Liver (tissue), 9 donors: Measurements from ENCODE around the gene CACNA1H. TPM values are rescaled to one million over a fixed set of nuclear protein-coding genes. Genes with fewer than 3 reads are reported as not detected.

ENCODE experiments used
- DNase-seq: peaks from one replicate; pipeline ENCODE4 v3.0.0-alpha.2; 2017; ENCODE audit warnings: low spot score
- H3K27ac ChIP-seq, 2 donors: one replicate each; pipeline ENCODE4 v1.7.0; 2013; ENCODE audit warnings: inconsistent platforms in 2 of 2, low read length in 2 of 2, control low read depth in 1 of 2, low read depth in 1 of 2, mild to moderate bottlenecking in 1 of 2
- H3K27me3 ChIP-seq, 4 donors: one replicate each; pipeline versions ENCODE4 v1.6.1 to v1.7.0; 2013; ENCODE audit warnings: low read length in 3 of 4, inconsistent platforms in 1 of 4, mild to moderate bottlenecking in 1 of 4, moderate library complexity in 1 of 4; ENCODE audit not compliant: control insufficient read depth in 4 of 4, insufficient read depth in 4 of 4
- H3K36me3 ChIP-seq, 4 donors: one replicate each; pipeline versions ENCODE4 v1.6.1 to v1.7.0; 2013; ENCODE audit warnings: low read length in 3 of 4, mild to moderate bottlenecking in 3 of 4, low read depth in 1 of 4, moderate library complexity in 1 of 4; ENCODE audit not compliant: control insufficient read depth in 4 of 4, insufficient read depth in 3 of 4
- H3K4me1 ChIP-seq, 4 donors: one replicate each; pipeline versions ENCODE4 v1.6.1 to v1.7.0; 2013; ENCODE audit warnings: low read length in 3 of 4, mild to moderate bottlenecking in 3 of 4, moderate library complexity in 1 of 4; ENCODE audit not compliant: control insufficient read depth in 4 of 4, insufficient read depth in 4 of 4
- H3K4me3 ChIP-seq, 3 donors: one replicate each; pipeline versions ENCODE4 v1.6.1 to v1.7.0; 2013; ENCODE audit warnings: low read length in 3 of 3, control low read depth in 1 of 3, low read depth in 1 of 3, mild to moderate bottlenecking in 1 of 3
- H3K9ac ChIP-seq, 2 donors: one replicate each; pipeline ENCODE4 v1.7.0; 2013; ENCODE audit warnings: low read length in 2 of 2, mild to moderate bottlenecking in 2 of 2, moderate library complexity in 2 of 2, control low read depth in 1 of 2, low read depth in 1 of 2
- H3K9me3 ChIP-seq, 4 donors: one replicate each; pipeline versions ENCODE4 v1.6.1 to v1.7.0; 2013; ENCODE audit warnings: low read length in 3 of 4; ENCODE audit not compliant: control insufficient read depth in 4 of 4
- ATF3 ChIP-seq: IDR thresholded peaks from 2 replicates; pipeline ENCODE4 v1.6.1; 2016; ENCODE audit warnings: antibody characterized with exemption
- EGR1 ChIP-seq, 2 donors: IDR thresholded peaks; 2 replicates each; pipeline ENCODE4 v1.6.1; 2016 to 2018; ENCODE audit warnings: antibody characterized with exemption in 2 of 2, low read depth in 2 of 2
- FOXA1 ChIP-seq: IDR thresholded peaks from 2 replicates; pipeline ENCODE4 v1.6.1; 2016; ENCODE audit warnings: antibody characterized with exemption
- HNF4A ChIP-seq, 2 donors: conservative IDR thresholded peaks; 2 replicates each; pipeline ENCODE4 v1.6.1; 2016; ENCODE audit warnings: antibody characterized with exemption in 2 of 2, mild to moderate bottlenecking in 2 of 2
- JUND ChIP-seq, 2 donors: IDR thresholded peaks; 2 replicates each; pipeline ENCODE4 v1.6.1; 2016; ENCODE audit warnings: antibody characterized with exemption in 2 of 2
- RAD21 ChIP-seq, 2 donors: IDR thresholded peaks; 2 replicates each; pipeline ENCODE4 v1.6.1; 2016; ENCODE audit warnings: antibody characterized with exemption in 2 of 2, mild to moderate bottlenecking in 2 of 2
- RXRA ChIP-seq, 2 donors: IDR thresholded peaks; 2 replicates each; pipeline ENCODE4 v1.6.1; 2017 to 2018; ENCODE audit warnings: antibody characterized with exemption in 2 of 2, mild to moderate bottlenecking in 1 of 2
- SP1 ChIP-seq: IDR thresholded peaks from 2 replicates; pipeline ENCODE4 v1.6.1; 2018; ENCODE audit warnings: antibody characterized with exemption, mild to moderate bottlenecking
- TAF1 ChIP-seq: conservative IDR thresholded peaks from 2 replicates; pipeline ENCODE4 v1.6.1; 2016; ENCODE audit warnings: antibody characterized with exemption, mild to moderate bottlenecking
- YY1 ChIP-seq: IDR thresholded peaks from 2 replicates; pipeline ENCODE4 v1.6.1; 2016; ENCODE audit warnings: antibody characterized with exemption, mild to moderate bottlenecking
- WGBS: extraction: QIAGEN DNeasy Blood & Tissue Kit; methylation state at CpG from one replicate; pipeline ENCODE4 v1.1.7; 2013; 5-methylcytosine and 5-hydroxymethylcytosine counted together
- polyA plus RNA-seq, 2 donors: library from polyadenylated mRNA; stranded (reverse) in 1 of 2; unstranded in 1 of 2; fragments of 200-250 nt in 1 of 2; fragments of >200 nt in 1 of 2; fragmentation: Nextera tagmentation in 1 of 2; extraction: Ambion mirVana in 1 of 2; gene quantifications; one replicate each; pipeline versions ENCODE4 v1.2.1 to v1.2.3, GENCODE V29; 2013 to 2015
- total RNA-seq, 2 donors: library from RNA; depleted of rRNA; stranded (reverse); fragments of >200 nt; gene quantifications; one replicate each; pipeline ENCODE4 v1.2.3, GENCODE V29; 2014
- TF ChIP-seq, protein P1 (sequence below): IDR thresholded peaks from 2 replicates; pipeline ENCODE4 v1.6.1; 2016; ENCODE audit warnings: antibody characterized with exemption, mild to moderate bottlenecking
- TF ChIP-seq, protein P2 (sequence below): fragments of 150-350 bp; IDR thresholded peaks from 2 replicates; pipeline ENCODE4 v1.5.1; 2017; ENCODE audit warnings: improper control_type of control experiment, low read depth, low read length; ENCODE audit not compliant: missing input control
- donor health status: healthy.
- donor health status: healthy.
- donor health status: healthy.
- donor health status: healthy.
- donor health status: healthy.

Gene CACNA1H
- total and polyA plus RNA-seq, 4 donors, result 0.21 to 8.5 (median 6.1) TPM

- 1% methylated on average over 94 of the region's 94 CpGs for WGBS
- Histone ChIP-seq H3K9ac (no peak overlapping the region), H3K4me3 (peak overlapping the region in 1 of 3 donors; percentile 60), H3K27me3 (peaks cover 0 to 3% (median 0%) of the 10 kb centered on the region in 4 donors), H3K36me3 (no peaks in the 10 kb centered on the region), H3K9me3 (no peaks in the 10 kb centered on the region), H3K27ac (no peak overlapping the region), H3K4me1 (peaks cover 24 to 54% (median 38%) of the 10 kb centered on the region in 4 donors)
- TF ChIP-seq TAF1 (no peak), SP1 (no peak), YY1 (no peak), RAD21 (IDR thresholded peaks at IDR 0.05) (no peak), HNF4A (conservative IDR thresholded peaks at IDR 0.05) (no peak), EGR1 (IDR thresholded peaks at IDR 0.05; ENCODE audit: low read depth in 2 of 2) (no peak), ATF3 (no peak), RXRA (IDR thresholded peaks at IDR 0.05) (no peak), JUND (IDR thresholded peaks at IDR 0.05) (no peak), FOXA1 (no peak)
- TF ChIP-seq, protein P1, sequence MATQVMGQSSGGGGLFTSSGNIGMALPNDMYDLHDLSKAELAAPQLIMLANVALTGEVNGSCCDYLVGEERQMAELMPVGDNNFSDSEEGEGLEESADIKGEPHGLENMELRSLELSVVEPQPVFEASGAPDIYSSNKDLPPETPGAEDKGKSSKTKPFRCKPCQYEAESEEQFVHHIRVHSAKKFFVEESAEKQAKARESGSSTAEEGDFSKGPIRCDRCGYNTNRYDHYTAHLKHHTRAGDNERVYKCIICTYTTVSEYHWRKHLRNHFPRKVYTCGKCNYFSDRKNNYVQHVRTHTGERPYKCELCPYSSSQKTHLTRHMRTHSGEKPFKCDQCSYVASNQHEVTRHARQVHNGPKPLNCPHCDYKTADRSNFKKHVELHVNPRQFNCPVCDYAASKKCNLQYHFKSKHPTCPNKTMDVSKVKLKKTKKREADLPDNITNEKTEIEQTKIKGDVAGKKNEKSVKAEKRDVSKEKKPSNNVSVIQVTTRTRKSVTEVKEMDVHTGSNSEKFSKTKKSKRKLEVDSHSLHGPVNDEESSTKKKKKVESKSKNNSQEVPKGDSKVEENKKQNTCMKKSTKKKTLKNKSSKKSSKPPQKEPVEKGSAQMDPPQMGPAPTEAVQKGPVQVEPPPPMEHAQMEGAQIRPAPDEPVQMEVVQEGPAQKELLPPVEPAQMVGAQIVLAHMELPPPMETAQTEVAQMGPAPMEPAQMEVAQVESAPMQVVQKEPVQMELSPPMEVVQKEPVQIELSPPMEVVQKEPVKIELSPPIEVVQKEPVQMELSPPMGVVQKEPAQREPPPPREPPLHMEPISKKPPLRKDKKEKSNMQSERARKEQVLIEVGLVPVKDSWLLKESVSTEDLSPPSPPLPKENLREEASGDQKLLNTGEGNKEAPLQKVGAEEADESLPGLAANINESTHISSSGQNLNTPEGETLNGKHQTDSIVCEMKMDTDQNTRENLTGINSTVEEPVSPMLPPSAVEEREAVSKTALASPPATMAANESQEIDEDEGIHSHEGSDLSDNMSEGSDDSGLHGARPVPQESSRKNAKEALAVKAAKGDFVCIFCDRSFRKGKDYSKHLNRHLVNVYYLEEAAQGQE, result no peak
- TF ChIP-seq, protein P2, sequence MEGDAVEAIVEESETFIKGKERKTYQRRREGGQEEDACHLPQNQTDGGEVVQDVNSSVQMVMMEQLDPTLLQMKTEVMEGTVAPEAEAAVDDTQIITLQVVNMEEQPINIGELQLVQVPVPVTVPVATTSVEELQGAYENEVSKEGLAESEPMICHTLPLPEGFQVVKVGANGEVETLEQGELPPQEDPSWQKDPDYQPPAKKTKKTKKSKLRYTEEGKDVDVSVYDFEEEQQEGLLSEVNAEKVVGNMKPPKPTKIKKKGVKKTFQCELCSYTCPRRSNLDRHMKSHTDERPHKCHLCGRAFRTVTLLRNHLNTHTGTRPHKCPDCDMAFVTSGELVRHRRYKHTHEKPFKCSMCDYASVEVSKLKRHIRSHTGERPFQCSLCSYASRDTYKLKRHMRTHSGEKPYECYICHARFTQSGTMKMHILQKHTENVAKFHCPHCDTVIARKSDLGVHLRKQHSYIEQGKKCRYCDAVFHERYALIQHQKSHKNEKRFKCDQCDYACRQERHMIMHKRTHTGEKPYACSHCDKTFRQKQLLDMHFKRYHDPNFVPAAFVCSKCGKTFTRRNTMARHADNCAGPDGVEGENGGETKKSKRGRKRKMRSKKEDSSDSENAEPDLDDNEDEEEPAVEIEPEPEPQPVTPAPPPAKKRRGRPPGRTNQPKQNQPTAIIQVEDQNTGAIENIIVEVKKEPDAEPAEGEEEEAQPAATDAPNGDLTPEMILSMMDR, result no peak
- DNase-seq, result no peak
Observed at GRCh38 chr16:1153480-1154160, 714 bp downstream of the CACNA1H start.

DNA sequence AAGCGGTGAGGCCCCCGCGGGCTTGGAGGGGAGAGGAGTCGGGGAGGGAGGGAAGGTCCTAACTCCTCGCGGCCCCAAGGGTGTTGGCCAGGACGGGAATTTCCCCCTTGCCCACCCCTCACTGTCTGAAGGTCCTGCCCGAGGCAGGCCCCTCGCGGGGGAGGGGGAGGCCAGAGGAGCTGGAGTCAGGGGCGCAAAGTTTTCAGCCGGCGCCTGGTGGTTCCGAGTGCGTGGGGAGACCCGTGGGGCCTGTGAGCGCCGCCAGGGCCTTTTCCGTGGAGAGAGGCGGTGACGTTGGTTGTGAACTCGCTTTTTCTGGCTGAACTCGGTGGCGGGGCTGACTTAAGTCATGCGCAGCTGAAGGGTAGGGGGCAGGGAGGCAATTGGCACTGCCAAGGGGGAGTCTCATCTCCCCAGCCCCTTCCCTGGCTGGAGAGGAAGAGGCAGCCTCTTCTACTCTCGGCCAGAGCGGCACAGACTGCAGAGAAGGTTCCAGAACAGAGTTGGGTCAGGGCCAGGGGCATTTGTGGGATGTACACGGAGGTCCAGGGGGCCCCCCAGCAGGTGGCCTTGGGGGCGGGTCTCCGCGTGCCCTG is 1.5 kb downstream of the CACNA1H start:
- Histone ChIP-seq H3K36me3 (no peaks in the 10 kb centered on the region), H3K27ac (peak overlapping the region; percentile 63 to 77), H3K27me3 (peaks cover 0 to 3% (median 0%) of the 10 kb centered on the region in 4 donors), H3K4me1 (peaks cover 32 to 61% (median 44%) of the 10 kb centered on the region in 4 donors), H3K9ac (no peak overlapping the region), H3K9me3 (no peaks in the 10 kb centered on the region), H3K4me3 (peak overlapping the region; percentile 35 to 63 (median 60))
- TF ChIP-seq RXRA (IDR thresholded peaks at IDR 0.05) (peak in 1 of 2 donors; percentile 11), FOXA1 (no peak)
- no peak for DNase-seq
- 10% methylated on average over 31 of the region's 31 CpGs for WGBS
